Measurements from ENCODE around the gene CALB2.

The CALB2 gene

DNA sequence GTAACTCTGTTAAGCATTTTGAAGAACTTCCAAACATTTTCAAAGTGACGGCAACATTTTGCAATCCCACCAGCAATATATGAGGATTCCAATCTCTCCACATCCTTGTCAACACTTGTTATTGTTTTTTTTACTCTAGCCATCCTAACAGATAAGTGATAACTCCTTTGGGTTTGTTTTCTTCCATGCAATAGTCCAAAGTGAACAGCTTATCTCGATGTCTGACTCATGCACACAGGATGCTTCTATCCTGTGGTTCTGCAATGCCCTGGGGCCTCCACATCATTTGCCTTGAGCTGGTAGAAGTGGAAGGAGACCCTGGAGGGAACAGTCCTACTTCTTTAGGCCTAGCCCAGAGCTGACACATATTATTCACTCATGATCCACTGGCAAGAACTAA lies 70.4 kb downstream of the CALB2 start:
- no peak for DNase-seq

DNA sequence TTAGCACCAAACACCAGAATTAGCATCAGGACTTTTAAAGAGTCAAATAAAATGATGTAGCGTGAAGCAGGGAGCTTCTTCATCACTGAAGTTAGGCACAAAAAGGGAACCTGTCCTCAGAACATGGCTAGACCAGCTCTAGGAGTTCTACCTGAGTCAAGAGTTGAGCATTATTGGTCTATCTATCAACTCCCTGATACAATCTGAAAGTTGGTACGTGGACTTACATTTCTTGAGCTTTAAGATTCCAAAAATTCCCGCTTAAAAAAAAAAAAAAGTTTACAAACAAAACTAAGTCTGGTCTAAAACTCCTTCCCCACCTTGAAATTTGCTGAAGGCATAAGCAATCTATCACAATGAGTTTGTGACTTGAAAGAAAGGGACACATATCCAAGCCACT lies 71.1 kb downstream of the CALB2 start:
- DNase-seq, result no peak

DNA sequence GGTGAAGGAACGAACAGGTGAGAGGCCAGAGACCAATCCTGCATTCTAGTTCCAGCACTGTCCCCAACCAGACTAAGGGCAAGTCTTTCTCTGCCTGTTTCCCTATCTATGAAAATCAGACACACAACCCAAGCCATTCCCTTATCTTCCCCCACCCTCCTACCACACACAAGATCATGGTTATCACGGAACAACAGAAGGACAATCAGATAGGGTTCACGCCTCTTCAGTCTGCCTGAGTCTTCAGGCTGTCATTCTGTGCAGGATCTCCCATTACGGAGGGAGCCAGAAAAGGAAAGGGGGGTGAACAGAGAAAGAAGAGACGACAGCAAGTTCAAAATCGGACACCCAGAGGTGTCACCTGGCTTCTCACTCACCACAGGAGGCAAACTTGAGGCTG lies 72.2 kb downstream of the CALB2 start:
- DNase-seq, result no peak

- no peak for DNase-seq
Observed at GRCh38 chr16:71431176-71431575, 72.7 kb downstream of the CALB2 start.

- DNase-seq, result no peak
Observed at GRCh38 chr16:71431991-71432390, 73.5 kb downstream of the CALB2 start.

GRCh38 chr16:71432906-71433305 lies 74.4 kb downstream of the CALB2 start:
- no peak for DNase-seq

GRCh38 chr16:71436473-71436872 lies 78.0 kb downstream of the CALB2 start:
- DNase-seq, result no peak

- DNase-seq, result no peak
Observed at GRCh38 chr16:71439523-71439922, 81.0 kb downstream of the CALB2 start.

All from activated T-cell treated with anti-CD3 and anti-CD28 coated beads, Interleukin-2, amount 50 U/mL, for 48 hours (primary cell).